GM15510 (cell line): ENCODE measurements around the gene LBH.

ENCODE experiments used
- POLR2A ChIP-seq: IDR thresholded peaks from 3 replicates; pipeline ENCODE4 v1.6.1; 2011; ENCODE audit warnings: borderline replicate concordance; ENCODE audit not compliant: insufficient read length; ENCODE audit errors: extremely low read depth

The LBH gene

GRCh38 chr2:30269771-30270145 is 38.4 kb downstream of the LBH start:
- TF ChIP-seq POLR2A = no peak

GRCh38 chr2:30270166-30270565 is 38.8 kb downstream of the LBH start:
- no peak for TF ChIP-seq POLR2A

GRCh38 chr2:30271301-30271700 is 40.0 kb downstream of the LBH start:
- TF ChIP-seq POLR2A = no peak

- no peak for TF ChIP-seq POLR2A
Observed at GRCh38 chr2:30272286-30272685, 41.0 kb downstream of the LBH start.

- TF ChIP-seq POLR2A = no peak
Observed at GRCh38 chr2:30272761-30273573, 41.6 kb downstream of the LBH start.

GRCh38 chr2:30273574-30273929 is 42.2 kb downstream of the LBH start:
- no peak for TF ChIP-seq POLR2A

- TF ChIP-seq POLR2A = no peak
Observed at GRCh38 chr2:30275256-30275655, 43.9 kb downstream of the LBH start.

GRCh38 chr2:30276455-30276911 is 45.1 kb downstream of the LBH start:
- no peak for TF ChIP-seq POLR2A

GRCh38 chr2:30277582-30277981 is 46.2 kb downstream of the LBH start:
- TF ChIP-seq POLR2A = no peak

GRCh38 chr2:30278419-30278818 is 47.1 kb downstream of the LBH start:
- no peak for TF ChIP-seq POLR2A

- no peak for TF ChIP-seq POLR2A
Observed at GRCh38 chr2:30280596-30281434, 49.5 kb downstream of the LBH start.

- TF ChIP-seq POLR2A = no peak
Observed at GRCh38 chr2:30282081-30282480, 50.7 kb downstream of the LBH start.

- no peak for TF ChIP-seq POLR2A
Observed at GRCh38 chr2:30282721-30283120, 51.4 kb downstream of the LBH start.

- TF ChIP-seq POLR2A = no peak
Observed at GRCh38 chr2:30283931-30284565, 52.7 kb downstream of the LBH start.

- TF ChIP-seq POLR2A = no peak
Observed at GRCh38 chr2:30285758-30286157, 54.4 kb downstream of the LBH start.
